HepG2 (cell line): ENCODE data around the gene APRT.

Source experiments
- BRD4 ChIP-seq: sonication (generic); formaldehyde crosslinking; IDR thresholded peaks from 2 replicates; pipeline ENCODE4 v1.4.0; 2020; ENCODE audit warnings: missing genetic modification reagents
- CREB1 ChIP-seq, 2 experiments: fragments of 450-650 bp in 1 of 2; IDR thresholded peaks; 2 replicates each; pipeline ENCODE4 v1.6.1; 2016 to 2017; ENCODE audit warnings: control low read depth in 1 of 2, mild to moderate bottlenecking in 1 of 2, missing compliant biosample characterization in 1 of 2, missing genetic modification characterization in 1 of 2
- MAZ ChIP-seq, 2 experiments: sonication (generic) in 1 of 2; formaldehyde crosslinking in 1 of 2; IDR thresholded peaks; 2 replicates each; pipeline versions ENCODE4 v1.5.0 to v1.6.1; 2012 to 2020; ENCODE audit warnings: low read depth in 2 of 2, mild to moderate bottlenecking in 2 of 2, borderline replicate concordance in 1 of 2, improper control_type of control experiment in 1 of 2, low read length in 1 of 2, missing genetic modification reagents in 1 of 2, moderate library complexity in 1 of 2
- MEF2D ChIP-seq: sonication (generic); formaldehyde crosslinking; IDR thresholded peaks from 2 replicates; pipeline ENCODE4 v1.5.1; 2020; ENCODE audit warnings: mild to moderate bottlenecking, missing genetic modification reagents
- NCOA1 ChIP-seq: sonication (generic); formaldehyde crosslinking; IDR thresholded peaks from 2 replicates; pipeline ENCODE4 v1.9.0; 2021; ENCODE audit warnings: missing genetic modification reagents
- NFKBIZ ChIP-seq: IDR thresholded peaks from 2 replicates; pipeline ENCODE4 v1.6.1; 2018; ENCODE audit warnings: missing genetic modification reagents, missing compliant biosample characterization
- POLR2AphosphoS2 ChIP-seq: IDR thresholded peaks from 2 replicates; pipeline ENCODE4 v1.6.1; 2011; ENCODE audit warnings: low read depth, low read length, improper control_type of control experiment
- POLR2AphosphoS5 ChIP-seq: IDR thresholded peaks from 2 replicates; pipeline ENCODE4 v1.6.1; 2012; ENCODE audit warnings: low read depth, low read length
- SMC3 ChIP-seq: IDR thresholded peaks from 2 replicates; pipeline ENCODE4 v1.6.1; 2011; ENCODE audit warnings: low read length, improper control_type of control experiment
- STAG1 ChIP-seq: sonication (generic); formaldehyde crosslinking; IDR thresholded peaks from 2 replicates; pipeline ENCODE4 v1.4.0; 2020; ENCODE audit warnings: missing genetic modification reagents
- ZNF607 ChIP-seq: sonication (generic); formaldehyde crosslinking; IDR thresholded peaks from 2 replicates; pipeline ENCODE4 v1.5.1; 2020; ENCODE audit warnings: missing genetic modification reagents, mild to moderate bottlenecking, borderline replicate concordance
- TF ChIP-seq, protein P1 (sequence below): sonication (generic); formaldehyde crosslinking; IDR thresholded peaks from 2 replicates; pipeline ENCODE4 v1.5.0; 2020; ENCODE audit warnings: mild to moderate bottlenecking, missing genetic modification reagents, moderate library complexity

- no peak for TF ChIP-seq MEF2D (CRISPR knock-in tag)
- TF ChIP-seq, protein P1, sequence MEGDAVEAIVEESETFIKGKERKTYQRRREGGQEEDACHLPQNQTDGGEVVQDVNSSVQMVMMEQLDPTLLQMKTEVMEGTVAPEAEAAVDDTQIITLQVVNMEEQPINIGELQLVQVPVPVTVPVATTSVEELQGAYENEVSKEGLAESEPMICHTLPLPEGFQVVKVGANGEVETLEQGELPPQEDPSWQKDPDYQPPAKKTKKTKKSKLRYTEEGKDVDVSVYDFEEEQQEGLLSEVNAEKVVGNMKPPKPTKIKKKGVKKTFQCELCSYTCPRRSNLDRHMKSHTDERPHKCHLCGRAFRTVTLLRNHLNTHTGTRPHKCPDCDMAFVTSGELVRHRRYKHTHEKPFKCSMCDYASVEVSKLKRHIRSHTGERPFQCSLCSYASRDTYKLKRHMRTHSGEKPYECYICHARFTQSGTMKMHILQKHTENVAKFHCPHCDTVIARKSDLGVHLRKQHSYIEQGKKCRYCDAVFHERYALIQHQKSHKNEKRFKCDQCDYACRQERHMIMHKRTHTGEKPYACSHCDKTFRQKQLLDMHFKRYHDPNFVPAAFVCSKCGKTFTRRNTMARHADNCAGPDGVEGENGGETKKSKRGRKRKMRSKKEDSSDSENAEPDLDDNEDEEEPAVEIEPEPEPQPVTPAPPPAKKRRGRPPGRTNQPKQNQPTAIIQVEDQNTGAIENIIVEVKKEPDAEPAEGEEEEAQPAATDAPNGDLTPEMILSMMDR = no peak; the same call in 1 of the 2 replicates
- no peak for TF ChIP-seq MAZ (IDR thresholded peaks at IDR 0.05; ENCODE audit: borderline replicate concordance, low read depth, low read length)
- TF ChIP-seq MAZ (CRISPR knock-in tag; IDR thresholded peaks at IDR 0.05; ENCODE audit: low read depth) = no peak
- TF ChIP-seq ZNF607 (CRISPR knock-in tag) = no peak; the same call in 1 of the 2 replicates
- no peak for TF ChIP-seq BRD4 (CRISPR knock-in tag)
- no peak for TF ChIP-seq SMC3
- TF ChIP-seq CREB1 (IDR thresholded peaks at IDR 0.05) = no peak
- TF ChIP-seq CREB1 (CRISPR knock-in tag; IDR thresholded peaks at IDR 0.05) = no peak
- no peak for TF ChIP-seq POLR2AphosphoS5
- no peak for TF ChIP-seq NFKBIZ (CRISPR knock-in tag)
- no peak for TF ChIP-seq NCOA1 (CRISPR knock-in tag)
- no peak for TF ChIP-seq POLR2AphosphoS2
- TF ChIP-seq STAG1 (CRISPR knock-in tag) = no peak
Observed at GRCh38 chr16:88759976-88760350, 51.8 kb downstream of the APRT start.
